H7 (cell line): ENCODE results near the gene UBL4B. TPM values are rescaled to one million over a fixed set of nuclear protein-coding genes. Genes with fewer than 3 reads are reported as not detected.

ENCODE experiments used
- DNase-seq: peaks from one replicate; pipeline ENCODE4 v3.0.0; 2012
- H3K27me3 ChIP-seq: 2 replicates; pipeline ENCODE4 v1.6.0; 2011; ENCODE audit warnings: mild to moderate bottlenecking, low read length; ENCODE audit not compliant: control insufficient read depth, insufficient read depth
- H3K36me3 ChIP-seq: replicated peaks from 2 replicates; pipeline ENCODE4 v1.5.1; 2011; ENCODE audit warnings: low read length; ENCODE audit not compliant: control insufficient read depth, insufficient read depth
- H3K4me3 ChIP-seq: 2 replicates; pipeline ENCODE4 v1.5.1; 2011; ENCODE audit warnings: low read depth, mild to moderate bottlenecking, control low read depth, low read length, moderate library complexity; ENCODE audit not compliant: insufficient read depth
- total RNA-seq: library from RNA; depleted of rRNA; stranded (reverse); fragments of >200 nt; shearing (Covaris generic); gene quantifications from 2 replicates; pipeline ENCODE4 v1.2.3, GENCODE V29; 2014

The UBL4B gene
- total RNA-seq, 1 experiment from 2014 or later = not detected

DNA sequence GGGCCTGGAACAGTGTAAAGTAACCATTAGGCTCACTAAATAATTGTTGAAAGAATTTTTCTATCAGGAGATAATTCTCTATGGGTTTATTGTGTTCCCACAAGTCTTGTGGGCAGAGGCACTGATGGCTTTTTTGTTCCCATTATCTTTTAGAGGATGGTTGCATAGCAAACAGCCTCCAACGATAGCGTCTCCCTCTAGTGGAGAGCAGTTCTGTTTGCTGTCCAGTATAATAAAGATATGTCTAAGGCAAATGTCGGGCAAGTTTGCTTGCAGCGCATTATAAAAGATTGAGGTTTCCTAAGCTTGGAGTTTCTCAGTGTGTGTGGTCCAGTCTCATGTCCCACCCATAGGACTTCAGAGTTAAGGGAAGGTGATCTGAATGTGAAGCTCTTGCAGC is 36.7 kb downstream of the UBL4B start:
- no peak overlapping the region for H3K4me3 ChIP-seq
- H3K36me3 ChIP-seq = no peaks in the 10 kb centered on the region
- DNase-seq = no peak
- peaks cover 91% of the 10 kb centered on the region for H3K27me3 ChIP-seq

DNA sequence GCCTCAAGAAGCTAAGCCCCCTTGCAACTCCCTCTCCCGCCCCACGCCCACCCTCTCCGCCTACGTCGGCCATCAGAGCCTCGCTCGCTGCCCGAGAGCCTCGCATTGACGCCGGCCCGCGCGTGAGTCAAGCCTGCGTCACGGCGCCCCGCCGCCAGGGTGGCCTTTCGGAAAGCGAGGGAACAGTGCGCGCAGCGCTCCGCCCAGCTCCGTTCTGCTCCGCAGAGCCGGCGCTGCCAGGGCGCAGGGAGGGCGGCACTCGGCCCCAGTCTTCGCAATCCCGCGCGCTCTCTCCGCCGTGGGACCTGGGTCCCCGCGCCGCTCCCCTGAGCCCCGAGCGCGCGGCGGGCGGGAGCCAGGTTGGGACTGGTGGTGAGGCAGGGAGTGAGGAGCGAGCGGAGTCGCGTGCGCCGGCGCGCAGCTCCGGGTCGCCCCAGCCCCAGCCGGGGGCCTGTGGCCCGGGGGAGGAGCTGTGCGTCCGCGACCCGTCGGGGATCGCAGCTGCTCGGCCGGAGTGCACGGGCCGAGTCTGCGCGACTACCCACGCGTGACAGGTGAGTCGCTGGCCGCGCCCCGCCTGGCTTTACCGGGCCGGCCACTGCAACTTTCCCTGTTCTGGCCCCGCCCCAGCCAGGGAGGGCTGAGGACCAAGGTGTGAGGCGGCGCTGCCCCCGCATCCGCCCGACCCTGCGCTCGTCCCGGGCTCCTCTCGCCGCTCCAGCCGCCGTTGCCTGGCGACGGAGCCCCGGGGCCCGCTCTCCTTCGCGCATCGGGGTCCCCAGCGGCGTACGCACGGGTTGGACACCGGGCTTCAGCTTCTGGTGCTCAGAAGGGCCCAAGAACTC is 38.3 kb downstream of the UBL4B start, which contains the start of gene SLC6A17:
TSS of gene SLC6A17 (plus strand) at position 165 of the 845 bp plus-strand sequence. CDS start 16,436 bp downstream, outside the sequence.
- peak; percentile 91 for DNase-seq
- H3K36me3 ChIP-seq = no peaks in the 10 kb centered on the region
- H3K27me3 ChIP-seq = peaks cover 94% of the 10 kb centered on the region
- peak within 1 kb of the TSS; percentile 46 for H3K4me3 ChIP-seq

DNA sequence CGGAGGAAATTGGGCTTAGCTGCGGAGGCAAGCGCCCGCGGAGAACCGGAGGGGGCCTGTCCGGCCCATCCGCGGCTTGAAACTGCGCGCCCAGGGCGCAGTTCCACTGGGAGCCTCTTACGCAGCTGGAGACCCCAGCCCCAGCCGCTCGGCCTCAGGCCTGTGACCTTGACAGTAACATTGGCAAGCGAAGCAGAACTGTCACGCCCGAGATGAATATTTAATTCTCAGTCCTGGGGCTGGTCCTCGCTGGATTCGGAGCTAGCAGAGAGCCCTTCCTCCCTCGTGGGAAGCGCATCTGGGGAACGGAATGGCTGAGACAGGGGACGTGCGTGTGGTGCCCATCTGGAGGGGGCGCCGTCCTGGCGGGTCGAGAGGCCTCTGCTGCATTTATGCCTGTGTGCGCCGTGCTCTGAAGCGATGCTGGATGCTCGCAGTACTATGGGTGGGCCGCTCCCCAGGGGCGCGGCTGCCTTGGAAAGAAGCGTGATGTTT is 39.0 kb downstream of the UBL4B start:
- Histone ChIP-seq H3K36me3 (no peaks in the 10 kb centered on the region), H3K27me3 (peaks cover 91% of the 10 kb centered on the region), H3K4me3 (peak overlapping the region; percentile 46)
- DNase-seq = peak; percentile 78

DNA sequence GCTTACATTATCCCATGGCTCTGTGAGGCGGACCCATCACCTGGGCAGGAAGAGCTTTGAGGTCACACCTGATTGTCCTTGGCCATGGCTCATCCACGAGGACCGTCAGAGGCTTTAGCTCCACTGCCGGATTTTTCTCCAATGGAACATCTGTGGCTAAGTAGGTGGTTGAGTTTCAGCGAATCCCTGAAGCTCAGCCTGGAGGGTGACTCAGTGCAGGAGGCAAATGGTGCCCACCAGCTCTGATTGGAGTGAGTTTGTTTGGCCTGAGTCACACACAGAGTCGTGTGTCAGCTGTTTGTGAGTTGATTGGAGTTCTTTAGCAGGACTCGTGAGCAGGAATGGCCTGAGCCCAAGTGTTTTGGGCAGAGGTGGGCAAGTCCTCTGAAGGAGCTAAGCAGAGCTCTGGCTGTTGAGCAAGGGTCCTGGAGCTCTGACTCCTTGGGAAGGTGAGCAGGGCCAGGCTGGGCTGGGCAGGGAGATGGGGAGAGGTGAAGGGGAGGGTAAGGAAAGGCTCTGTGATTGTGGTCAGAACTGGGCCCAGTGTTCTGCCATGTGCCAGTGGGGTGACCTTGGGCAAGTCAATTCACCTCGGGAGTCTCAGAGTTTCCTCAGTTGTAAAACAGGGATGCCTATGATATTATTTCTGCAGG is 40.0 kb downstream of the UBL4B start:
- Histone ChIP-seq H3K4me3 (no peak overlapping the region), H3K27me3 (peaks cover 81% of the 10 kb centered on the region)

DNA sequence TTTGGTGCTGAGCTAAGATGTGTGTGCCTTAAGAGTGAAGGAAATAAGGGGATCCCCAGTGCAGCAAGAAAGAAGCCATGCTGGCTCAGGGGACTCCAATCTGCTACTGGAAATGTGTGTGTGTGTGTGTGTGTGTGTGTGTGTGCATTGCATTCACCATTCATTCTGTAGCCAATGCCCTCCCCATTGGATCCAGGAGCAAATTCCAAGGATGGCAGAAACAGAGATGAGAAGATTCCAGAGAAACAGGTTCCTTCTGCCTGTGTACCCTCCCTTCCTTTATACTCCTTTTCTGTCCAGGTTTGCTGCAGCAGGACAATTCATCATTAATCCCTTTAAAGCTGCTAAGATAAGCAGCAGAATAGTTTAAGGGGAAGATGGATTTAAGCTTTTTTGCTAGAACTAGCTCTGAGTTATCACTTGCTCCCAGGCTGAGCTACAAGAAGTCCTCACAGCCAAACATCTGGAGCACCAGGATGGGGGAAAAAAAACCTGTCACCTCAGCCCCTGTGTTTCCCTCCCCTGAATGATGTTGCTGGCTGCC is 41.2 kb downstream of the UBL4B start:
- no peak for DNase-seq
- Histone ChIP-seq H3K4me3 (no peak overlapping the region), H3K27me3 (peaks cover 70% of the 10 kb centered on the region), H3K36me3 (no peaks in the 10 kb centered on the region)

More for the DNA sequence above, 40.0 kb downstream of the UBL4B start:
- DNase-seq = no peak
- no peaks in the 10 kb centered on the region for H3K36me3 ChIP-seq

DNA sequence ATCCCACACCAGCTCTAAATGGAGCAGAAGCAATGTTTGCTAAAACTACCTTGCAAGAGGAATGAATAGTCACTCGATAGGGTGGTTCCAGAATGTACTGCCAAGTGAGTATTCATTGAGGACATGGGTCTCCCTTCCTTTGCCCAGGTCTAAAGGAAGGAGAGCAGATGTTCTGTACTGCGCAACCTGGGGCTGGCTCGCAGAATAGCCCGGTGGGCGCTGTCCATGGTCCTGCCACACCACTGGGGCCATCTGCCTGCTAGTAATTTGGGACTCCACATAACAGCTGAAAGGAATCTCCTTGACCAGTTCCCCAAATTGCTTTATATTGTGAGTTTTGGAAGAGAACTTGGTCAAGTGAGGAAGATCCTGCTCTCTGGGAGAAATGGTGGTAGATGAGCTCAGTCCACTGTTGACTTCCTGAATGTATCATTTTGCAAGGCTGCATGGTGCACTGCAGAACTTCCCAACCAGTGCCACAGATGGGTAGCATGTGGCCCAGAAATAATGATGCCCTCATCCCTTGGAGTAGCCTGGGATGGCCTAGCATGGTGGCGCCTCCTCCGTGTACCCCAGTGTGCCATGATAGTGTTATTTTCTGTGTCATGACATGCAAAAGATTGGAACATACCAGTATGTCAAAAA is 43.8 kb downstream of the UBL4B start:
- H3K4me3 ChIP-seq = no peak overlapping the region
- peaks cover 45% of the 10 kb centered on the region for H3K27me3 ChIP-seq
- DNase-seq = peak; percentile 88
- H3K36me3 ChIP-seq = no peaks in the 10 kb centered on the region

DNA sequence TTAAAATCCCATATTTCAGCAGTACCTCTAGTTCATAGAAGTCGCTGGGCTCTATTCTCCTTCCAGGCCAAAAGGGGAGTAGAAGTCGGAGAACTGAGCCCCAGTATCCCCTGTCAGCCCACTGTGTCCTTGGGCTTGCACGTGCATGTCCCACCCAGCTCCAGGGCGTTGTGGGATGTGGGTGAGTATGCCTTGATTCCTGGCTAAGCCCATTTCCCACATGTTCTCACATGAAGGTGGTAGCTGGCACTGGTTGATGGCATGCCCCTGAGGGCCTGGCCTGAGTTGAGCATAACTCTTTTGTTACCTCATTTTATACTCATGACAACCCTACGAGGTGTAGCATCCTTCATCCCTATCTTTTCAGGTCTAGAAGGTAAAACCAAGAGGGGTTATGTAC is 46.0 kb downstream of the UBL4B start:
- H3K4me3 ChIP-seq = no peak overlapping the region
- H3K27me3 ChIP-seq = peaks cover 22% of the 10 kb centered on the region
- H3K36me3 ChIP-seq = no peaks in the 10 kb centered on the region
- DNase-seq = no peak

DNA sequence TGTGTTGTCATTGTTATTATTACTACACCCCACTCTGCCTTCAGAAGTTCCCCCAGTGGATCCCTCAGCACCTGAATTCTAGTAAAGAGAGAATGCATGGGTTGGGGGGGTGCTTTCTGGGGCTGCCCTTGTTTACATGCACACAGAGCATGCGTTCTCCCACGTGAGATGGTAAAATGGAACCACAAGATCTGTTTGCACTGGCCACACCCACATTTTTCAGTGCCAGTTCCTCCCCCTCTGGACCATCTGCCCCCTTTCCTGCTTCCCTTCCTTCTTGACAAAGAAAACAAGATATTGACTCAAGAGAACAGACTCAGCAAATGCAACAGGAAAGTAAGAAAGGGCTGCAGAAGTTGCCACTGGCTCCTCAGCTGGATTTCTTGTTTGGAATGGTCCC is 46.9 kb downstream of the UBL4B start:
- H3K36me3 ChIP-seq = no peaks in the 10 kb centered on the region
- H3K27me3 ChIP-seq = peaks cover 13% of the 10 kb centered on the region
- DNase-seq = no peak
- no peak overlapping the region for H3K4me3 ChIP-seq

DNA sequence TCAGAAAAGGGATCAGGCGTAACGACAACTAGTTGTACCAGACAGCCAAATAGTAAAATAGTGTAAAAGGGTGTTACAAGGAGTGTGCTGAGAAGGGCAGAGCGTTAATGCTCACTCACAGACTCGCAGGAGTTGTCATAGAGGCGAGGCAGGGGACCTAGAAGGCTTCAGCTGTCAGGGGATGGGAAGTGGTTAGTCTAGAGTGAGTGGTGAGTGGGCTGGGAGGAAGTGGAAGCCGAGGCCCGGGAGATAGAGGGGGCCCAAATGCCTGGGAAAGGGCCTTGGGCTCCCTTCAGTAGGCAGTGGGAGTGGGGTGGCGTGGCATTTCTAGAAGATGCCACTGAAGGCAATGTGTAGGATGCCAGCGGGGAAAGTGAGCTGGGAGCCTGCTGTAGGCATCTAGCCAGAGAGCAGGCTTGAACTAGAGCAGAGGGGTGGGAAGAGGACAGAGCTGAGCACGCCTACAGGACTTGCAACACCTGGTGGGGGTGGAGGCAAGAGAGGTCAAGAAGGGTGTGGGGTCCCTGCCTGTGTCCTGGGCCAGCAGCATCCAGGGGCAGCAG is 48.4 kb downstream of the UBL4B start:
- no peak for DNase-seq
- no peaks in the 10 kb centered on the region for H3K36me3 ChIP-seq
- H3K4me3 ChIP-seq = no peak overlapping the region
- H3K27me3 ChIP-seq = peaks cover 2% of the 10 kb centered on the region; the same call in 1 of the 2 replicates

DNA sequence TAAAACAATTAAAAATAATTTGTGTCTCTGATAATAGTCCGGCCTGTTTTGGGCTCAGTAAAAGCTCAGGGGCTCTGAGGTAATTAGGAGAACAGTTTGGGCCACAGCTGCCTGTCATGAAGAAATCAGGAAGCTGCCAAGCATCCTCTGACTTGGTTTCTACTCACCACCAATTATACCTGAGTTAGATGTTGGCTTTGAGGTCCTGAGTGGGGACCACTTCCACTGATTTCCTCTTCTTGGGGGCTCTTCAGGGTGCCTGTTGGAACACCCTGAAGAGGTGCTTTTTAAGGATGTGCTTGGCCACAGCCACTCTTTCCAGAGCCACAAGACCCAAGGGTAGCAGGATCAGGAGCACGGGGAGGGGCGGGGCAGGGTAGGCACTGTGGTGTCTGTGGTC is 48.9 kb downstream of the UBL4B start:
- Histone ChIP-seq H3K36me3 (no peaks in the 10 kb centered on the region), H3K27me3 (peaks cover 1% of the 10 kb centered on the region; the same call in 1 of the 2 replicates), H3K4me3 (no peak overlapping the region)
- DNase-seq = no peak

DNA sequence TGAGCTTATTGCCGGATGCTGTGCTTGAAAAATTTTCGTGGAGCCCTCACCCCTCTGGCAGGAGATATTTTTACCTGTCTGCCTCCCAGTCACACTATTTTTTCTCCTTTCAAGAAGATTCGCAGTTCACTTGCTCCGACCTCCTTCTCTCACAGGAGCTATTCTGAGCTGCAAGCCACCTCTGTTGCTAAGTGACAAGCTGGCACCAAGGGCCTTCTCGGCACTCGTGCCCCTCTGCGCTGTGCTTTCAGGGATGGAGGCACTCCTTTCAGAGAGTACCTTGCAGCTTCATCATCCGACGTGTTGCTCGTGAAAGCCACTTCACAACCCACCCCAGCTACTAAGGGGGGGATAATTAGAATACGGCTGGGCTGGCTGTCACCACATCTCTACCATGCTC is 49.6 kb downstream of the UBL4B start:
- Histone ChIP-seq H3K36me3 (no peaks in the 10 kb centered on the region), H3K27me3 (no peaks in the 10 kb centered on the region; the same call in 1 of the 2 replicates), H3K4me3 (no peak overlapping the region)
- no peak for DNase-seq
